ENCODE data around the gene ATP6V0D1. TPM values are rescaled to one million over a fixed set of nuclear protein-coding genes. Genes with fewer than 3 reads are reported as not detected.

ATP6V0D1 gene
- total RNA-seq, 2 donors from 2014 or later: 79.7 to 95.7 TPM

GRCh38 chr16:67406111-67406971, 74.6 kb downstream of the ATP6V0D1 start:
- Histone ChIP-seq H3K27ac (peak overlapping the region; percentile 57 to 72), H3K4me3 (no peak overlapping the region)
- DNase-seq (ENCODE audit: low spot score): peak; percentile 77

GRCh38 chr16:67405336-67405735, 75.6 kb downstream of the ATP6V0D1 start:
- Histone ChIP-seq H3K27me3 (no peaks in the 10 kb centered on the region), H3K27ac (no peak overlapping the region), H3K36me3 (no peaks in the 10 kb centered on the region), H3K4me1 (peaks cover 0 to 23% of the 10 kb centered on the region in 2 donors), H3K4me3 (no peak overlapping the region), H3K9me3 (no peaks in the 10 kb centered on the region)
- no peak for TF ChIP-seq CTCF (IDR thresholded peaks at IDR 0.05)
- DNase-seq (ENCODE audit: low spot score): no peak

More at GRCh38 chr16:67406111-67406971, 74.6 kb downstream of the ATP6V0D1 start:
- peaks cover 0 to 23% of the 10 kb centered on the region in 2 donors for H3K4me1 ChIP-seq
- no peaks in the 10 kb centered on the region for H3K27me3 ChIP-seq
- TF ChIP-seq CTCF (IDR thresholded peaks at IDR 0.05): no peak
- H3K36me3 ChIP-seq: no peaks in the 10 kb centered on the region
- H3K9me3 ChIP-seq: no peaks in the 10 kb centered on the region

GRCh38 chr16:67404740-67405226, 76.2 kb downstream of the ATP6V0D1 start:
- H3K36me3 ChIP-seq: no peaks in the 10 kb centered on the region
- H3K27ac ChIP-seq: no peak overlapping the region
- no peak overlapping the region for H3K4me3 ChIP-seq
- H3K9me3 ChIP-seq: no peaks in the 10 kb centered on the region
- no peak for TF ChIP-seq CTCF (IDR thresholded peaks at IDR 0.05)
- peaks cover 0 to 25% of the 10 kb centered on the region in 2 donors for H3K4me1 ChIP-seq
- no peak for DNase-seq (ENCODE audit: low spot score)
- no peaks in the 10 kb centered on the region for H3K27me3 ChIP-seq

GRCh38 chr16:67403976-67404555, 76.9 kb downstream of the ATP6V0D1 start:
- no peak for TF ChIP-seq CTCF (IDR thresholded peaks at IDR 0.05)
- Histone ChIP-seq H3K27me3 (no peaks in the 10 kb centered on the region), H3K9me3 (no peaks in the 10 kb centered on the region), H3K36me3 (no peaks in the 10 kb centered on the region), H3K4me3 (no peak overlapping the region), H3K27ac (no peak overlapping the region), H3K4me1 (peaks cover 0 to 32% of the 10 kb centered on the region in 2 donors)
- no peak for DNase-seq (ENCODE audit: low spot score)

GRCh38 chr16:67400901-67401300, 80.1 kb downstream of the ATP6V0D1 start:
- Histone ChIP-seq H3K27ac (no peak overlapping the region), H3K4me3 (no peak overlapping the region), H3K9me3 (no peaks in the 10 kb centered on the region), H3K4me1 (peaks cover 0 to 48% of the 10 kb centered on the region in 2 donors), H3K27me3 (no peaks in the 10 kb centered on the region), H3K36me3 (no peaks in the 10 kb centered on the region)
- DNase-seq (ENCODE audit: low spot score): no peak
- TF ChIP-seq CTCF (IDR thresholded peaks at IDR 0.05): no peak

All from right atrium auricular region (tissue), 2 donors.